ENCODE data around the gene HELZ.

The HELZ gene

DNA sequence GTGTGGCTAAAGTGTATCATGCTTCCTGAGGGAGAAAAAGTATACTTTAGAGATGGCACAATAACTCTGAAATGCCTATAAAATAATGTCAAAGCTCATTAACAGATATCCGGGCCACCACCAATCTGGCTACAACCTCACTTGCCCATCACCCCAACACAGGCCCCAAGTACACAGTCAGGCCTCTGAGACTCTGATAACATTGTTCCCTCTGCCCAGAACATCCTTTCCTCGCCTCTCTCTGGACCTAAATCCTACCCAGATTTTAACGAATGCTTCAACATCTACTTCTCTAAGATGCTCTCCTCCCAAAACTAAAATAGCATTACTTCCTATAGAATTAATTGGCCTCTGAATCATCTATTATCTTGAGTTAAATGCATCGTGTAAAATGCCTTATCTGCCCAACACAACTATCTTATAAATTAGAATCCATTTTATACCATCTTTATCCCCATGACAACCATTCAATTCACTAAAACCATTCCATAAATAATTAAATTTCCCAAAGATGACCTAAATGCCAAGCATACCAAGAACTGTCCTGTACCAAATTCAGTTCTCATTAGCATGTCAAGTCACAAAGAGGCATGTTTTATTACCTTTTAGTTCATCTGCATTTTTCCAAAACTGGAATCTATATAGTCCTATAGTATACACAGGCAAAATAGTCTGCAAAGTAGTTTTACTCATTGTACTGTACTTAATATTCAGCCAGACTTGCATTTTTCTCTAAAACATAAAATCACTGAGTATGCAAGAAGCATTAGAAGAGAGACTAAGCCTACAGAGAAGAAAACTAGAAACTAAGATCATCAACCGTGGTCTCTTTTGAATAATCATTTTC, 15.7 kb downstream of the HELZ start:
- H3K4me3 ChIP-seq (ENCODE audit: low read length): no peak overlapping the region
- TF ChIP-seq ZNF274 (IDR thresholded peaks at IDR 0.05; ENCODE audit: low read depth, low read length): no peak

DNA sequence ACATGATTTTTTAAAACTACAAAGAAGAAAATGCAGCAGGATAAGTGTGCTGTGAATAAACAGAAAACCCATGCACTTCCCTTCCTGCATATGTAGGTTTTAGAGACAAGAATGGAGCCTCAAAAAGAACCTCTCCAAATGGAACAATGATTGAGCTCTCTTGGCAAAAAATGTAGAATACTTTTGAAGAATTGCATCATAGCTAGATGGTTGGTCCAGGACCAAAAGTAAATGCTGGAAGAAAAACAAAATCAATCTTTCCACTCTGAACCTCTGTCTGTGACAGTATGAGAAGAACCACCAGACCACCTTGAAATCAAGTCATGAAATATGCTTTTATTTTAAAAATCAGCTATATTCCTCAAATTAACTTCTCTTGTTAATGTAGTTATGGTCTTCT, 17.5 kb downstream of the HELZ start:
- no peak overlapping the region for H3K4me3 ChIP-seq (ENCODE audit: low read length)
- TF ChIP-seq ZNF274 (IDR thresholded peaks at IDR 0.05; ENCODE audit: low read depth, low read length): no peak

- H3K4me3 ChIP-seq (ENCODE audit: low read length): no peak overlapping the region
- no peak for TF ChIP-seq ZNF274 (IDR thresholded peaks at IDR 0.05; ENCODE audit: low read depth, low read length)
Measured at GRCh38 chr17:67225316-67225715, 19.7 kb downstream of the HELZ start.

DNA sequence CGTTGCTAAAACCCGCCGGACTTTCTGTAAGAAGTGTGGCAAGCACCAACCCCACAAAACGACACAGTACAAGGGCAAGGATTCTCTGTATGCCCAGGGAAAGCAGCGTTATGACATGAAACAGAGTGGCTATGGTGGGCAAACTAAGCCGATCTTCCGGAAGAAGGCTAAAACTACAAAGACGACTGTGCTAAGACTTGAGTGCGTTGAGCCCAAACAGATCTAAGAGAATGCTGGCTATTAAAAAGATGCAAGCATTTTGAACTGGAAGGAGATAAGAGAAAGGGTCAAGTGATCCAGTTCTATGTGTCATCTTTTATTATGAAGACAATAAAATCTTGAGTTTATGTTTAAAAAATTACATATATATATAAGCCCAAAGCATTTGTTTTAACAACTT, 20.3 kb downstream of the HELZ start:
- no peak overlapping the region for H3K4me3 ChIP-seq (ENCODE audit: low read length)
- TF ChIP-seq ZNF274 (IDR thresholded peaks at IDR 0.05; ENCODE audit: low read depth, low read length): no peak

GRCh38 chr17:67223924-67224323, 21.1 kb downstream of the HELZ start:
- no peak overlapping the region for H3K4me3 ChIP-seq (ENCODE audit: low read length)
- no peak for TF ChIP-seq ZNF274 (IDR thresholded peaks at IDR 0.05; ENCODE audit: low read depth, low read length)

GRCh38 chr17:67221062-67221998, 23.7 kb downstream of the HELZ start:
- no peak for TF ChIP-seq ZNF274 (IDR thresholded peaks at IDR 0.05; ENCODE audit: low read depth, low read length)
- no peak overlapping the region for H3K4me3 ChIP-seq (ENCODE audit: low read length)

DNA sequence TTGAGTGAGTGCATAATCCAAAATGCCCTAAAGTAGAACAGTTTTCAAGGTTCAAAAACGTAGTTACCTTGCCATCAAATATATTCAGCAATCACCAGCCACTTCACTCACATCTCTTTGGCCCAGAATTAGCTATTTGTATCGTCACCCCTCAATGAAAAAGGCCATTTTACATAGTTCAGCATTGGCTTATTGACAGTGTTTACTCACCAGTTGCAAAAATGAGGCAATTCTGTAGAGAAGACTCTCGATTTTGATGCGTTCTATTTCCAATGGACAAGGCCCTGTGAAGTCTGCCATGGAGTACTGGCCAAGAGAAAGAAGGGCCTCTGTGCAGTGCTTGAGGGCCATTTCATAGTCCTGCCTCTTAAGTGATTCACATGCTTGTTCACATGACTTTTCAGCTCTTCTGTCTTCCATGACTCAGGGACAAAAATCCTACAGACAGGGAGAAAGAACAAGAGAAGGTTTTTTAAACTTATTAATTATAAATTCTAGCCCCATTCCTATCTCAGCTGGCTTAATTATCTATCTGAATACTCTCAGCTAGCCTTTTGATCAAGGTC, 26.5 kb downstream of the HELZ start:
- no peak for TF ChIP-seq ZNF274 (IDR thresholded peaks at IDR 0.05; ENCODE audit: low read depth, low read length)

DNA sequence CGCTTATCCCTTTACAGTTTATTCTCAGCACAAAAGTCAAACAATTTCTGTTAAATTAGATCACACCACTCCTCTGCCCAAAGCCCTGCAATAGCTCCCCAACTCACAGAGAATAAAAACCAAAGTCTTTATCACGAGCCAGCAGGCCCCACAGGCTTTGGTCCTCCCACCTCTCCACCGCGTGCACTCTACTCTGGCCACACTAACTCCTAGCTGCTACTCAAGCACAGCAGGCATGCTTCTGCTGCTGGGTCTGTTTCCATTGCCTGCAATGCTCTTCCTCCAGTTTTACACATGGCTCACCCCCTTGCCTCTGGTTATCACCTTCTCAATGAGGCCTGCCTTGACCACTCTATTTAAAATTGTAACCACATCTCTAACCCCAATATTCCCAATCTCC, 27.6 kb downstream of the HELZ start:
- no peak for TF ChIP-seq ZNF274 (IDR thresholded peaks at IDR 0.05; ENCODE audit: low read depth, low read length)
- H3K4me3 ChIP-seq (ENCODE audit: low read length): no peak overlapping the region

More for the DNA sequence above, 26.5 kb downstream of the HELZ start:
- no peak overlapping the region for H3K4me3 ChIP-seq (ENCODE audit: low read length)

- TF ChIP-seq ZNF274 (IDR thresholded peaks at IDR 0.05; ENCODE audit: low read depth, low read length): no peak
- H3K4me3 ChIP-seq (ENCODE audit: low read length): no peak overlapping the region
Measured at GRCh38 chr17:67216578-67217320, 28.2 kb downstream of the HELZ start.

DNA sequence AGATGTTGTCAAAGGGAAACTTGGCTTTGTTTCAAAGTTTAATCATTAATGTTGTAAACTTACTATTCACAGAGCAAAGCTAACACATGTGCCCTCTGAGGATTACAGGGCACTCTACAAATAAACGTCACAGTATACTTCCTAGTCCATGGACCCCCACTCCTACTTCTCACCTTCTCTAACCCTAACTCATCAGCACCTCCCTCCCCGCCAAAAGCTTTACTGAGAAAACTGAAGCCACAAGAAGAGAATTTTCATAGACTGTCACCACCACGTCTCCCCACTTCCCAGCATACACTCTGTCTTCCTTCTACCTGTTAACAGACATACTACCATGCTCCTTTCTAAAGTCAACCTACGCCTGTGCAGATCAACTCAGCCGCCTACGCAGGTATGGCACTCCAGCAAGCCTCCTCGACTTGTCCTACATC, 29.0 kb downstream of the HELZ start:
- no peak for TF ChIP-seq ZNF274 (IDR thresholded peaks at IDR 0.05; ENCODE audit: low read depth, low read length)
- no peak overlapping the region for H3K4me3 ChIP-seq (ENCODE audit: low read length)

- no peak overlapping the region for H3K4me3 ChIP-seq (ENCODE audit: low read length)
- TF ChIP-seq ZNF274 (IDR thresholded peaks at IDR 0.05; ENCODE audit: low read depth, low read length): no peak
Measured at GRCh38 chr17:67212714-67213417, 32.1 kb downstream of the HELZ start.

- no peak for TF ChIP-seq ZNF274 (IDR thresholded peaks at IDR 0.05; ENCODE audit: low read depth, low read length)
- H3K4me3 ChIP-seq (ENCODE audit: low read length): no peak overlapping the region
Measured at GRCh38 chr17:67212231-67212630, 32.8 kb downstream of the HELZ start.

DNA sequence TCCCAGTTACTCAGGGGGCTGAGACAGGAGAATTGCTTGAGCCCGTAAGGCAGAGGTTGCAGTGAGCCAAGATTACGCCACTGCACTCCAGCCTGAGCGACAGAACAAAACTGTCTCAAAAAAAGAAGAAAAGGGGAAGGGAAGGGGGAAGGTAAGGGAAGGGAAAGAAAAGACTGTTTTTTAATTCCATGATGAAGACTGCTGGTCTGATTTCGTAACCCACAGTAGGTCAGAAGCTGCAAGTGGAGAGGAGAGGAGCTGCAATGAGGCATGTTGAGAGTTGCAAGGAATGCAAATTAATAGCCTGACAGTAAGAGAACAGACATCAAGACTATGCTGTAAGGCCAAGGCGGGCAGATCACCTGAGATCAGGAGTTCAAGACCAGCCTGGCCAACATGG, 33.3 kb downstream of the HELZ start:
- TF ChIP-seq ZNF274 (IDR thresholded peaks at IDR 0.05; ENCODE audit: low read depth, low read length): no peak
- no peak overlapping the region for H3K4me3 ChIP-seq (ENCODE audit: low read length)

All from GM08714 (cell line).